NOMO-1 (cell line): ENCODE data around the gene PGS1.
"Not testable (repeated sequence)": the region's sequence is repeated elsewhere in the genome, so short reads cannot be mapped to it uniquely, and the experiment has no call there.

Experiments used
- DNase-seq, 2 experiments: peaks; one replicate each; lab custom pipeline; 2025; ENCODE audit not compliant: unreplicated experiment in 2 of 2; lab: John Stamatoyannopoulos, UW

PGS1 gene, protein sequence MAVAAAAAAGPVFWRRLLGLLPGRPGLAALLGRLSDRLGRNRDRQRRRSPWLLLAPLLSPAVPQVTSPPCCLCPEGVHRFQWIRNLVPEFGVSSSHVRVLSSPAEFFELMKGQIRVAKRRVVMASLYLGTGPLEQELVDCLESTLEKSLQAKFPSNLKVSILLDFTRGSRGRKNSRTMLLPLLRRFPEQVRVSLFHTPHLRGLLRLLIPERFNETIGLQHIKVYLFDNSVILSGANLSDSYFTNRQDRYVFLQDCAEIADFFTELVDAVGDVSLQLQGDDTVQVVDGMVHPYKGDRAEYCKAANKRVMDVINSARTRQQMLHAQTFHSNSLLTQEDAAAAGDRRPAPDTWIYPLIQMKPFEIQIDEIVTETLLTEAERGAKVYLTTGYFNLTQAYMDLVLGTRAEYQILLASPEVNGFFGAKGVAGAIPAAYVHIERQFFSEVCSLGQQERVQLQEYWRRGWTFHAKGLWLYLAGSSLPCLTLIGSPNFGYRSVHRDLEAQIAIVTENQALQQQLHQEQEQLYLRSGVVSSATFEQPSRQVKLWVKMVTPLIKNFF

DNA sequence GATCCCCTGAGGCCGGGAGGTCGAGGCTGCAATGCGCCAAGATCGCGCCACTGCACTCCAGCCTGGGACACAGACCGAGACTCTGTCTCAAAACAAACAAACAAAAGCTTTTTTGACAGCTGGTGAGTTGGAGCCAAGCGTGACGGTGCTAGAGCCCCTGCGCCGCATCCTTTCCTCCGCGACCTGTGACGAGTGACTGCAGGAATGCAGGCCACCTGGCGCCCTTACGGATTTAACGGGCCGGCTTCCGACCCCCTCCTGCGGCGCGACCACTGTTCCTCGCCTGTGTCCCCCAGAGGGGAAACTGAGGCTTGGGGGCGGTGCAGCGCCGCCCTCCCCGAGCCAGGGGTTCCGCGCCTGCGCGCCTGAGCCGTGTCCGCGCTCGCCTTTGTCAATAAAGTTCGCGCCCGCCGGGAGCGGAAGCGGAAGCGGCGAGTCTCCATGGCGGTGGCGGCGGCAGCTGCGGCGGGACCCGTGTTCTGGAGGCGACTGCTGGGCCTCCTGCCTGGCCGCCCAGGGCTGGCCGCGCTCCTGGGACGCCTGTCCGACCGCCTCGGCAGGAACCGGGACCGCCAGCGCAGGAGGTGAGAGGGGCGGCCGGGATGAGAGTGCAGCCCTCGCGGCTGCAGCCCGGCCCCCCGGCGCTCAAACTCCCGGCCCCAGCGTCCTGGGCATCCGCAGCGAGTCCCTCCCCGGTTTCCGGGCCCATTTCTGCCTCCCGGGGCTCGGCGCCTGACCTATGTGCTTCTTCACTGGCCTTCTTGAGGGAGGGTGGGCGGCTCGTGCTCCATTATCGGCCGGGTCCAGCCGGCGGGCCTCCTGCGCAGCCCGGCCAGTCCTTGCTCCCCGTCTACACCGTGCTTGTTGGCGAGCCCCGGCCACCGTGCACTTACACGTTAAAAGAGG is at the start of gene PGS1:
Gene PGS1, plus strand, starts transcription at position 425 of the 906 bp plus-strand sequence. Its CDS starts 17 bp downstream, at position 442.
- peak; percentile 53 to 60 for DNase-seq

DNA sequence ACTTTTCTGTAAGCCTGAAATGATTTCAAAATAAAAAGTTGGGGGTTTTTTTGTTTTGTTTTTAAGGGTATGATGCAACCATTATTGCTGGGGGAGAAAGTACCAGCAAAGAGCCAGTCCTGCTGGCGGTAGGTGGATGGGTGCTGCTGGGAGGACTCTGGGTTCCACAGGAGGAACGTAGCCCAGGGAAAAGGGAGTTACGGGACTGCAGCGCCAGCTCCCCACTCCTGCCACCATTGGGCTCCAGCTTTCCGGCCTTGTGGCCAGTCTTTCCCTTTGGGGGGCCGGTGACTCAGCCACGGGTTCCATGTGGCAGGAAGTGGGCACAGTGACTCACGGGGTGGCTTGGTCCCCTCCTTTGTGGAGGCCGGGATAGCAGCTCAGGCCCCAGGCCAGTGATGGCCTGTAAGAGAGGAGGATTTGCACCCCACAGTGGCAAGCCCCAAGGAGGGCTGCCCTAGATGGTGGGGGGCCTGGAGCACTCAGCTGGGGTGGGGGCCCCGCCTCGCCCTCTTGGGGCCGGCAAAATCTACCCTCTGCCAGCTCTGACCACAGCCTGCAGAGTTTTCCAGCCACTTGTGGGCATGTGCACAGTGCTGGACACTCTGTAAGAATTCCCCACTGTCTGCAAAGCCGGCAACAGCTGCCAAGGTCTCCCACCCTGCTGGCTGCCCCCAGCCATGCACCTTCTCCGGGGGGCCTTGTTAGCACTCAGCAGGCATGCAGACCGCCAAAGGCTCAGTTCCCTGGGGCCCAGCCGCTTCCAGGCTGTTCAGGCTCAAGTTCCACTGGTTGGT is 49.0 kb upstream of the PGS1 start:
- DNase-seq = peak; percentile 39 to 48

DNA sequence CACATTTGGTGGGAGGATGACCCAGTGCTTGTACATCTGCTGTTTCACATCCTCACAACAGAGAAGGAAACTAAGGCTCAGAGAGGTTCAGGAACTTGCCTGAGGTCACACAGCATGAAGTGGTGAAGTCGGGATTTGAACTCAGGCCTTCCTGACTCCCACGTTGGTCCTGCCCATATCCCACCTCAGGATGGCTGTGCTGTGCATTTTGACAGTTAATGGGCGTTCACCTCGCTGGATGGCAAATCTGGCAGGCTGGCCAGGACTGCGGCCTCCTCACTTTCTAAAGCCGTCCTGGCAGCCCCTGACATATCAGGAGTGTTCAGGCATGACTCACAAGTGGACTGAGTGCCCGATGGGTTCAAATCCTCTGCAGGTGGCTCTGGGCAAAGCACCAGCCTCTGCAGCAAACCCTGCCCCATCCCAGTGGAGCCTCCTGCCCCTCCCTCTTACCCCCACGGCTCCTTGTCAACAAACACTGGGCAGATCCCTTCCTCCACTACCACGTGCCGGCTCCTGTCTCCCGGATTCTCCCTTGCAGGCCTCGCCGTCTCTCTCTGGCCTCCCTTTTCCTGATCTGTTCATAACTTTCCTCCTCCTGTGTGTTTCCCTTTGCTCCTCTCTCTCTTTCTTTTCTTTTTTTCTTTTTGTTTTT is 47.8 kb upstream of the PGS1 start:
- DNase-seq = no peak

DNA sequence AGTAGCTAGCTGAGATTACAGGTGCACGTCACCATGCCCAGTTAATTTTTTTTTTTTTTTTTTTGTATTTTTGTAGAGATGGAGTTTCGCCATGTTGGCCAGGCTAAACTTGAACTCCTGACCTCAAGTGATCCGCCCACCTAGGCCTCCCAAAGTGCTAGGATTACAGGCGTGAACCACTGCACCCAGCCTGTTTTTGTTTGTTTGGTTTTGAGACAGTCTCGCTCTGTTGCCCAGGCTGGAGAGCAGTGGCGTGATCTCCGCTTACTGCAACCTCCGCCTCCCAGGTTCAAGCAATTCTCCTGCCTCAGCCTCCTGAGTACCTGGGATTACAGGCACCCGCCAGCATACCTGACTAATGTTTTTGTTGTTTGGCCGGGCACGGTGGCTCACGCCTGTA is 47.1 kb upstream of the PGS1 start:
- not testable (repeated sequence) for DNase-seq

DNA sequence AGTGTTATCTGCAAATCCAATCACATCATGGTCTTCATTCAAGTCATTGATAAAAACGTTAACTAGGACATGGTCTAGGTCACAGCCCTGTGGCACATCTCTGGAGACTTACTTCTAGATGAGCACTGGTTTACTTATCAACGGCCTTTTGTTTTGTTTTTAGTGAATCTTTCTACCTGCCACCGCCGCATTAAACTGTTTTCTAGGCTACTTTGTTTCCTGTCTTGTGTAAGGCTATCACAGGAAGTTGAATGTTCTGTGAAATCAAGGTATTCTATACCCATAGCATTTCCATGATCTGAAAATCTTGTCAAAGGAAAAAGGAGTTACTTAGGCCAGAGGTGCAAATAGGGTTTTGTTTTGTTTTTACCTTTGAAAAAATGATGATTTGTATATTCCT is 45.5 kb upstream of the PGS1 start:
- no peak for DNase-seq

DNA sequence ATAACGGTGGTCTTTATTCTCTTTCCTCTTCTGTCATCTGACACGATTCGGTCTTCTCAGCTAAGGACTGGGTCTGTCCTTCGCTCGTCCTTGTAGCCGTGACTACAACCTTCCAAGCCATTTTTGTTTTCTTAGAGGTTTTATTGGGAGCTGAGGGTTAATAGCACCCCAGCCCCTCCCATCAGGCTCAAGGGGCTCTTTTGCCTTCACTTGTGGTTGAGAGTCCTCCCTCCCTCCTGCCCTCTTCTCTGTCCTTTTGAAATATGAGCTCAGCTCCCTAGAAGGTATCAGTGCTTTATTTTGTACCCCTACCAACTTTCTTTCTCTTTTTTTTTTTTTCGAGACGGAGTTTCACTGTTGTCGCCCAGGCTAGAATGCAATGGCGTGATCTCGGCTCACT is 43.2 kb upstream of the PGS1 start:
- DNase-seq = no peak

DNA sequence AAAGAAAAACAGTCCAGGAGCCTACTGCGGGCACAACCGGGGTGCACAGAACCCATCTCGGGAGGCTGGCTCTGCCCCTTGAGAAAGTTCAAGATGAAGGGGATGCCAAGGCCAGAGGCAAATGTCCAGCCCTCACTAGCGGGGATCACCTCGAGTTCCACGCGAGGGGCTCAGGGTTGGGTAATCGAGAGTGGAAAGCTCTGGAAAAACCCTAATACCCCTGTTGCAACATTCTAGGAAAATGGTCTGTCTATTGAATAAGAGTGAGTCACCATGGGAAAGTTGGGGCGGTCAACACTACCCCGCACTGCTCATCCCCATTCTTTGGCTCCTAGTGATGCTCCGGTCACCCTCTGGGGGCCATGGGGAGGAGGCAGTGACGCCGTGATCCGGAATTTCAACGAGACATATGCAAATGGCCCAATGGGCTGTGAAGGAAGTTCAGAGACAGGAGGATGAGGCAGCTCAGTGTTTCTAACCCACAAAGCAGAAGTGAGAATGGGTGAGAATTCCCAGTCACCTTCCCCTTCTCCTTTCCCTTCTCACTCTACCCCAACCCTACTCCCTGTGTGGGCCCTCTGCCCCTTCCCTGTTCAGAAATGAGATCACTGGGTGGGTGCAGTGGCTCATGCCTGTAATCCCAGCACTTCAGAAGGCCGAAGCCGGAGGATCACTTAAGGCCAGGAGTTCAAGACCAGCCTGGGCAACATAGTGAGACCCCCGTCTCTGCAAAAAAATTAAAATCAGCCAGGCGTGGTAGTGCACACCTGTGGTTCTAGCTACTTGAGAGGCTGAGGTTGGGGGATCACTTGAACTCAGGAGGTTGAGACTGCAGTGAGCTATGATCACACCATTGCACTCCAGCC is 41.0 kb upstream of the PGS1 start:
- DNase-seq = peak; percentile 56 to 66

DNA sequence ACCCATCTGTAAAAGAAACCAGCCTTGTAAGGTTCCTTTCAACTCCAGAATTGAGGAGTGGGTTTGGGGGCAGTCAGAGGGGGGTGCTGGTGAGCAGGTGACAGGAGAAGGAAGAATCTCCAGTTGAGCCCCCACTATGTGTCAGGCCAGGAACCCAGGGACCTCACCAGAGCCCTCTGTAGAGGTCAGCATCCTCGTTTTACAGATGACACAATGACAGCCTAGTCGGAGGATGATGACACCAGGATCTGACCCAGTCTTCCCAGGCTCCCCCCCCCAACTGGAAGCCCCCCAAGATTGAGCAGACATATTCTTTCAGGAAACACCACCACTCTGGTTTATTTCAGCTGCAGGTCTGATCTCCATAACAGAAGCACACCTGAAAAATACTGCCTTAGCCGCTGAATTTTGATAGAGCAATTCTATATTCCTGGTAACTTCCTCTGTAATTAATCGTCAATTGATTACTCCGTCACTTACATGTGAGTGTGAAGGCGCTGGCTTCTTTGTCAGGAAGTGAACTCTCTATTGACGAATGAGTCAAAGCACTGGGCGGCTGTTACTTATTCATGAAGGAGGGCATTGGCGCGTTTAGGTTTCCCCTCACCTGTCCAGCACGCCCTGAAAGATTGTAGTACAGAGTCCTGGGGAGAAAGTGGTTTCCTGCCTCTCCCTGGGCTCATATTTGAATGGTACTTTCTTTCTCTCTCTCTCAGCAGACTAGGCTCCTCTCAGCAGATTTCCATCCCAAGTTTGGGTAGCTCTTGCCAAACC is 39.8 kb upstream of the PGS1 start:
- no peak for DNase-seq

DNA sequence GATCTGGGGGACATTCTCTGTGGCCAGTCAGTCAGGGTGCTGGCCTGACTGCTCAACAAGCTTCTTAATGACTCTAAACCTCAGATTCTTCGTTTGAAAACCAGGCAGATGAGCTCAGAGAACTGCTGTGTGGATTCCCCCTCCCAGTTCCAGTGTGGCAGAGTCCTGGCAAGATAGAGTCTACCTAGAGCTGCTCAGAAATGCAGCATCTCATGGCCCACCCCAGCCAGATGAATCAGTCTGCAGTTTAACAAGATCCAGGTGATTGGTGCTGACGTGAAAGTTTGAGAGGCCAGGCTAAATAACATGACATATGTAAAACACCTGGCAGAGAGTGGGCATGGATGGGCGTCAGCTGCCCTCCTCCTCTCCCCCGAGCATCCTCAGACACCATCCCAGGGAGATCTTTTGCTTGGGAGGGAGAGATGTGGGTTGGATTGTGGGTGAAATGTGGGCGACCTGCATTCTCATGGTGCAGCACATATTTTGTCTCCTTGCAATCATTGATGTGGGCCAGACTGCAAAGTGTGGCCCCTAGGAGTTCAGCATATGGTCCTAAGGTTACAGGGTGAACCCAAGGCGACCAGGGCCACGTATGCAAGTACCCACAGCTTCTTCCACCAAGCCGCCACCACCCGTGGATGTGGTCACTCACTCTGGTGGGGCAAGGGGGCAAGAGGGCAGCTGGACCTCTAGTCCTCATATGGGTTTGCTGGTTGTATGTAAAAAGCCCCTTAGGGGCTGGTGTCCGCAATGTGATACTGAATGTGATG is 38.1 kb upstream of the PGS1 start:
- DNase-seq = no peak

DNA sequence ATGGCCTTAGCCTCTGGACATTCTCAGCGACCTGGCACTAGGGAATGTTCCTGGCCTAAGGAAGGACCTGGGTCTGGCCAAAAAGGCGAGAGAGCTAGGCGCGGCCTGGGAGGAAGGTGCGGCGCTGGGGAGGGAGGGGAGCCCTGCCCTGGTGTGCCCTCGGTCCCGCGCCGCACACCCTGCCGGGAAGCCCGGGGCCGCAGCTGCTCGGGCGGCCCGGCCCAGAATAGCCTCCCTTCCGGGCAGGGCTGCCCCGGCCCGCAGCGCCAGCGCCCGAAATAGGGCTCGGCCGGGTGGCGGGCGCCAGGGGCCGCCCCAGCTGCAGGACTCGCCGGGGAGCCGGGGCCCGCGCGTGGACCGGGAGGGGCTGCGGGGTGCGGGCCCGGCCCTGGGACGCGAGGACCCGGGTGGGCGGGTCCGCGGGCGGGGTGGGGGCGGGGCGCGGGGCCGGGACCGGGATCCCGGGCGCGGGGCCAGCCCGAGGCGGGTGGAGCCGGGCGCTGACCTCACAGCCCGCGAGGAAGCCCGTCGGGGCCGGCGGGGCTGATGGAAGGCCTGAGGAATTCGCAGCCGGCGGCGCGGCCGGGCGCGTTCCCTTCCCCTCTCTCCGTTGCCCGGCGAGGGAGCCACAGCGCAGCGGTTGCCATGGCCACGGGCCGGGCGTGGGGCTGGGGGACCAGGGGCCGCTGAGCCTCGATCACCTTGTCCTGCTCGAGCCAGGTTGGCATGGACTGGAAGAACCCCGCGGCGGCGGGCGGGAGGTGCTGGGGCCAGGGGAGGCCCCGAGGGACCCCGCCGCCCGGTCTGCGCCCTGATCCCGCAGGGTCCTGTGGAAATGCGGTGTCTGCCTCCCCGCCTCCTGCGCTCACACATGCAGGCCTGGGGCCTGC is 36.6 kb upstream of the PGS1 start:
- no peak for DNase-seq

DNA sequence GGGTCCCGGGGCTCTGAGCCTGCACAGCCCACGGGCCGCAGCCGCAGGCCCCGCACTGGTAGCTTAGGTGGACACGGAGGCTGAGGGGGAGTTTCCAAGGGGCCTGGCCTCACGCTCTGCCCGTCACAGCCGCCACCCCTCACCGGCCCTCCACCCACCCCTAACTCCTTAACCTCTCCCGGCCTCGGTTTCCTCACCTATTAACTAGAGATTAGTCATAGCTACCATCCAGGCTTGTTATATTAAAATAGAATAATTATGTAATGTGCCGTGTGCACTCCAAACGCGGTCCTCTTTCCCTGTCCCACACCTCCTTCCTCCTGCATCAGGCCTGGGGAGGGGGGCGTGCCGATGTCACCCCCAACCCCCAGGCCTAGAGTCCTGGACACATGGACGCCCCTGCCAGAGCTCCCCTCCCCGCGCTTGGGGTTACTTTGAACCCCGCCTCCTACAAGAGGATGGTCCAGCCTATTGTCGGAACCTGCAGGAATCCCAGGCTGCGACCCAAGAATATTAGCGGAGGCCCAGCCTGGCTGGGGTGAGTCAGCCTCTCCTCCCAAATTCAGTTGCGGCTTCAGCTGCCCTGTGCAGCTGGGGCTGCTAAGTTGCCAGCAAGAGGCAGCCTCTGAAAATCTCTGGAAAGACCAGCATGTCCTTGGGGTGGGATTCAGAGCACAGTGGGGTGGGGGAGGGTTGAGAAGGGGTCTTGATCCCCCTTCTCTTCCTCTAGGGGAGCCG is 35.8 kb upstream of the PGS1 start:
- DNase-seq = peak in 1 of 2 experiments; percentile 18

DNA sequence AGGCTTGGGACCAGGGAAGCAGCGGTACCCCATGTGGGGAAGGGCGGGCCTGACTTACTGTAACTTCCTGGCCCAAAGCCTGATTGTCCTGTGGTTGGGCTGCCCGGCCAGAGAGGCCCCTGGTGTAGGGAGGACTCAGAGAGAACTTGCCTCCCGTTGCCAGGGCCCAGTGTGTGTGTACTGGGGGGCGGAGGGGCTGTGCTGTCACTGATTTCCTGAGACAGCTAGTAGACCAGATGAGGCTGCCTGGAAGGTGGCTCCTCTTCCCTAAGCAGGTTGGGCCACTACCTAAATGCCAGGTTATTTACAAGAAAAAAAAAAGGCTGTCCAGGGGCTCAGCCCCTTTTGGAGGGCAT is 35.3 kb upstream of the PGS1 start:
- peak; percentile 21 to 26 for DNase-seq

DNA sequence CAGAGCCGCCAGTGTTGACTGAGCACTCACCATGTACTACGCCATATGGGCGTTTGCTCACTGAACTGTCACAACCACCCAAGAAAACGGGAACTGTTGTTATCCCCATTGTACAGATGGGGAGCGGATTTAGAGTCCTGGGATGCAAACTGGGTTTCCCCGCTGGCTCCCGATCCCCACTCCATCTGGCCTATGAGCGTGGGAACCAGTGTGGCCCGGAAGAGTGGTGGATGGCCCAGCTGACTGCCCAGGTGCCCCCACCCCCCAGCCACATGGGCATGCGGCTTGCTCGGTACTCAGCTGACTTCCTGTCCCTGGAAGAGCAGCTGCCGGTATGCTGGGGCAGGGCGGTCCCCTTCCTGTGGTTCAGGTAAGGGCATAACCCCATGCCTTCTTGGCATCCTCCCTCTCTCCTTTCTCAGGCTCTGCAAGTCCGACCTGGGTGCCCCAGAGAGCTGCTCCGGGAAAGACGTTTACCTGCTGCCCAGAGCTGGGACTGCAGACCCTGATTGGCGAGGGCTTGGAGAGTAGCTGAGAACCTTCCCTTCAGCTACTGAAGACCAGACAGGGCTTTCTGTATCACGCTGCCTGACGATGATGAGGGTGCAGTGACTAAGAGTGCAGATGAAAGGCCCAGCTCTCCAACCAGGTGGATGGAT is 34.8 kb upstream of the PGS1 start:
- no peak for DNase-seq

DNA sequence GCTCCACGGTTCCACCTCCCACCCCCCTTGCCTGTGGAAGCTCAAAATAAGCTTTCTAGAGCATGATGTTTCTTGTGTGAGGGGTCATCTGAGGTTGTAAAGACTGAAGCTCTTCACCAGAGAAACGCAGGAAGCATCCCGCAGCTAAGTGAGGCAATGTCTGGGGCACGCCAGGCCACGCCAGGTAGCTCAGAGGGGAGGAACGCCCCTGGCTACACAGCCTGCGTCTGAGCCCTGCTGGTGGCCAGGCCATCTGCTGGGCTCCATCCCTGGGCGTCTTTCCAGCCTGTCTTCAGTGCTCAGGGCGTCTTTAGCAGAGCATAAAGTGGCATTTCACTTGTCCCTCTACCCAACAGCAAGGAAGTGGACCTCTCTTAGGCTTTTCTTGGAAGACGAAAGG is 33.8 kb upstream of the PGS1 start:
- no peak for DNase-seq

DNA sequence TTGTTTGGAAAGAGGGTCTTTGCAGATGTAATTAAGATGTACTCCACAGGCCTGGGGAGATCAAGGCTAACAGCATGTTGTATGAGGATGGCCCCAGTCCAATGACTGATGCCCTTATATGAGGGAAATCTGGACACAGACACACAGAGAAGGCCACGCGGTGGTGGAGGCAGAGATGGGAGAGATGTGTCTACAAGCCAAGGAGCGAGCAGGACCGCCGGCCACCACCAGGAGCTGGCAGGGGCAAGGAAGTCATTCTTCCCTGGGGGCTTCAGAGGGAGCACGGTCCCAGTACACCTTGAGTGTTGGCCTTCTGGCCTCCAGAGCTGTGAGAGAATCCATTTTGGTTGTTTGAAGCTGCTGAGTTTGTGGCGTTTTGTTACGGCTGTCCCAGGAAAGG is 33.3 kb upstream of the PGS1 start:
- no peak for DNase-seq
